ENCODE results near the gene AKAP6. TPM values are rescaled to one million over a fixed set of nuclear protein-coding genes. Genes with fewer than 3 reads are reported as not detected.

AKAP6 gene
- total RNA-seq, 1 experiment from 2014 or later, result 1.1 TPM

GRCh38 chr14:32313844-32314376 is 15.2 kb upstream of the AKAP6 start:
- Histone ChIP-seq H2AFZ (ENCODE audit: low read length) (no peak overlapping the region), H3K4me2 (ENCODE audit: insufficient read depth, insufficient read length, low read length) (no peak overlapping the region), H2BK120ac (ENCODE audit: low read depth, low read length, poor library complexity, severe bottlenecking) (no peak overlapping the region), H4K5ac (ENCODE audit: insufficient read length, low read depth, low read length) (no peak overlapping the region), H3K9ac (ENCODE audit: extremely low read depth, insufficient read length, low read length) (no peak overlapping the region), H4K8ac (replicated peaks; ENCODE audit: insufficient read length, low read depth, low read length) (no peak overlapping the region), H3K27ac (ENCODE audit: insufficient read length, low read depth, low read length) (no peak overlapping the region), H2BK5ac (ENCODE audit: insufficient read length, low read length) (no peak overlapping the region), H3T11ph (ENCODE audit: low read length) (no peak overlapping the region), H3K56ac (ENCODE audit: insufficient read length, low read depth, low read length) (no peak overlapping the region), H2BK20ac (ENCODE audit: low read depth, low read length, poor library complexity, severe bottlenecking) (no peak overlapping the region), H2AK5ac (ENCODE audit: insufficient read length, low read length) (no peak overlapping the region), H2BK15ac (ENCODE audit: low read depth, low read length) (no peak overlapping the region), H3K23ac (ENCODE audit: insufficient read length, low read depth, low read length) (no peak overlapping the region), H3K79me2 (ENCODE audit: insufficient read depth, low read length) (no peaks in the 10 kb centered on the region), H3K79me1 (ENCODE audit: insufficient read depth, low read depth, low read length, poor library complexity, severe bottlenecking) (no peaks in the 10 kb centered on the region), H3K14ac (ENCODE audit: insufficient read depth, low read length) (no peak overlapping the region), H3K18ac (ENCODE audit: insufficient read length, low read depth, low read length) (no peak overlapping the region), H3K4ac (ENCODE audit: low read depth, low read length) (no peak overlapping the region), H3K23me2 (ENCODE audit: insufficient read length, low read depth, low read length, poor library complexity, severe bottlenecking) (no peaks in the 10 kb centered on the region), H2BK12ac (ENCODE audit: insufficient read length, low read depth, low read length) (no peak overlapping the region), H3K27me3 (ENCODE audit: insufficient read depth, low read length) (no peaks in the 10 kb centered on the region), H3K9me3 (ENCODE audit: control insufficient read depth, low read depth, low read length) (no peaks in the 10 kb centered on the region), H4K91ac (ENCODE audit: insufficient read length, low read depth, low read length) (no peak overlapping the region), H3K4me1 (ENCODE audit: insufficient read depth, low read length) (no peaks in the 10 kb centered on the region), H4K20me1 (ENCODE audit: control insufficient read depth, insufficient read depth, insufficient read length) (no peaks in the 10 kb centered on the region)
- Mint-ChIP-seq H3K27ac (no peak overlapping the region), H3K36me3 (ENCODE audit: insufficient read depth in 1 of 3, low read depth in 3 of 3) (no peaks in the 10 kb centered on the region), H3K27me3 (ENCODE audit: low read depth) (no peaks in the 10 kb centered on the region), H3K9me3 (no peaks in the 10 kb centered on the region), H3K4me3 (no peak overlapping the region), H3K4me1 (no peaks in the 10 kb centered on the region)
- no CpG with 5 or more reads among the region's 5 CpGs for WGBS (ENCODE audit: extremely low coverage, insufficient read length, low lambda C conversion rate)
- no peak for DNase-seq
- TF ChIP-seq CTCF (conservative IDR thresholded peaks at IDR 0.05), result no peak

All from H9 (cell line).